Suprapubic skin (tissue), 4 donors: ENCODE results near the gene CALY. TPM values are rescaled to one million over a fixed set of nuclear protein-coding genes. Genes with fewer than 3 reads are reported as not detected.
"Not testable (repeated sequence)": the region's sequence is repeated elsewhere in the genome, so short reads cannot be mapped to it uniquely, and the experiment has no call there.

Source experiments
- DNase-seq, 2 donors: peaks; one replicate each; pipeline ENCODE4 v3.0.0-alpha.2; 2019; ENCODE audit warnings: low spot score in 2 of 2
- H3K27ac ChIP-seq: fragments of 200-600 bp; sonication (generic); one replicate; pipeline ENCODE4 v1.5.1; 2019
- H3K27me3 ChIP-seq: fragments of 200-600 bp; sonication (generic); one replicate; pipeline ENCODE4 v1.5.1; 2019
- H3K36me3 ChIP-seq: fragments of 200-600 bp; sonication (generic); one replicate; pipeline ENCODE4 v1.5.1; 2019
- H3K4me1 ChIP-seq: fragments of 200-600 bp; sonication (generic); one replicate; pipeline ENCODE4 v1.5.1; 2019
- H3K4me3 ChIP-seq: fragments of 200-600 bp; sonication (generic); one replicate; pipeline ENCODE4 v1.5.1; 2019; ENCODE audit warnings: mild to moderate bottlenecking
- H3K9me3 ChIP-seq: fragments of 200-600 bp; sonication (generic); one replicate; pipeline ENCODE4 v1.5.1; 2019
- EP300 ChIP-seq: sonication (generic); formaldehyde crosslinking; IDR thresholded peaks from one replicate; pipeline ENCODE4 v1.6.1; 2017; ENCODE audit warnings: antibody characterized with exemption
- POLR2A ChIP-seq, 2 donors: fragments of 450-650 bp; IDR thresholded peaks; one replicate each; pipeline ENCODE4 v1.6.1; 2017; ENCODE audit warnings: antibody characterized with exemption in 2 of 2, mild to moderate bottlenecking in 2 of 2, moderate library complexity in 2 of 2
- POLR2AphosphoS5 ChIP-seq, 3 donors: sonication (generic); formaldehyde crosslinking; IDR thresholded peaks; one replicate each; pipeline ENCODE4 v1.6.1; 2017; ENCODE audit warnings: antibody characterized with exemption in 3 of 3
- WGBS: methylation state at CpG from one replicate; pipeline ENCODE4 v1.1.5; 2018; 5-methylcytosine and 5-hydroxymethylcytosine counted together
- total RNA-seq, 4 donors: library from RNA; depleted of rRNA; stranded (reverse); fragments of >200 nt; gene quantifications; one replicate each; pipeline ENCODE4 v1.1.0, GENCODE V29; 2016
- TF ChIP-seq, protein P1 (sequence below), 2 donors: fragments of 200-600 bp in 1 of 2; fragments of 450-650 bp in 1 of 2; sonication (generic) in 1 of 2; IDR thresholded peaks; one replicate each; pipeline ENCODE4 v1.5.1; 2016 to 2019; ENCODE audit warnings: antibody characterized with exemption in 2 of 2, mild to moderate bottlenecking in 1 of 2, moderate library complexity in 1 of 2

The CALY gene
- total RNA-seq, 4 donors from 2014 or later: 0.30 TPM; not detected in 3

DNA sequence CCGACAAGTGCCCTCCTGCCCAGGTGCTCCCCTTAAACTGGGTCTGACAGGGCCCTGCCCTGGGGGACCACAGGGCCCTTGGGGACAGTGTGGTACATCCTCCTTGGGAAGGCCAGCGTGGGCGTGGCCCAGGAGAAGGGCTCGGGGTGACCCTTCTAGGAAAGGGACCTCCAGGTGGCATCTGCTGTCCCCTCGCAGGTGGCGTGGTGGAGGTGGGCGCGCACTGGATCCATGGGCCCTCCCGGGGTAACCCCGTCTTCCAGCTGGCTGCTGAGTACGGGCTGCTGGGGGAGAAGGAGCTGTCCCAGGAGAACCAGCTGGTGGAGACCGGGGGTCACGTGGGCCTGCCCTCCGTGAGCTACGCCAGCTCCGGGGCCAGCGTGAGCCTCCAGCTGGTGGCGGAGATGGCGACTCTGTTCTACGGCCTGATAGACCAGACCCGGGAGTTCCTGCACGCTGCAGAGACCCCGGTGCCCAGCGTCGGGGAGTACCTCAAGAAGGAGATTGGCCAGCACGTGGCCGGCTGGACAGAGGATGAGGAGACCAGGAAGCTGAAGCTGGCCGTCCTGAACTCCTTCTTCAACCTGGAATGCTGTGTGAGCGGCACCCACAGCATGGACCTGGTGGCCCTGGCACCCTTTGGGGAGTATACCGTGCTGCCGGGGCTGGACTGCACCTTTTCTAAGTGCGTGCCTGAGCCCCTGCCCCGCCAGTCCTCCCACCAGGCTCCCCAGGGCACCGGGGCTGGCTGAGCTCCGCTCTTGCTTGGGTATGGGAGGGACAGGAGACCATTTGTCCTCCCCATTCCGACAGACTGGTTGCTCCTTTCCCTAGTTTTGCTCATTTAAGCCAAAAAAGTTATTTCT, 43.3 kb upstream of the CALY start:
- H3K4me3 ChIP-seq: peak overlapping the region; percentile 92
- DNase-seq: no peak
- WGBS: 88% methylated on average over 30 of the region's 36 CpGs
- peak overlapping the region; percentile 77 for H3K27ac ChIP-seq
- peaks cover 20% of the 10 kb centered on the region for H3K4me1 ChIP-seq
- no peaks in the 10 kb centered on the region for H3K27me3 ChIP-seq
- TF ChIP-seq EP300: no peak
- TF ChIP-seq, protein P1, sequence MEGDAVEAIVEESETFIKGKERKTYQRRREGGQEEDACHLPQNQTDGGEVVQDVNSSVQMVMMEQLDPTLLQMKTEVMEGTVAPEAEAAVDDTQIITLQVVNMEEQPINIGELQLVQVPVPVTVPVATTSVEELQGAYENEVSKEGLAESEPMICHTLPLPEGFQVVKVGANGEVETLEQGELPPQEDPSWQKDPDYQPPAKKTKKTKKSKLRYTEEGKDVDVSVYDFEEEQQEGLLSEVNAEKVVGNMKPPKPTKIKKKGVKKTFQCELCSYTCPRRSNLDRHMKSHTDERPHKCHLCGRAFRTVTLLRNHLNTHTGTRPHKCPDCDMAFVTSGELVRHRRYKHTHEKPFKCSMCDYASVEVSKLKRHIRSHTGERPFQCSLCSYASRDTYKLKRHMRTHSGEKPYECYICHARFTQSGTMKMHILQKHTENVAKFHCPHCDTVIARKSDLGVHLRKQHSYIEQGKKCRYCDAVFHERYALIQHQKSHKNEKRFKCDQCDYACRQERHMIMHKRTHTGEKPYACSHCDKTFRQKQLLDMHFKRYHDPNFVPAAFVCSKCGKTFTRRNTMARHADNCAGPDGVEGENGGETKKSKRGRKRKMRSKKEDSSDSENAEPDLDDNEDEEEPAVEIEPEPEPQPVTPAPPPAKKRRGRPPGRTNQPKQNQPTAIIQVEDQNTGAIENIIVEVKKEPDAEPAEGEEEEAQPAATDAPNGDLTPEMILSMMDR (IDR thresholded peaks at IDR 0.05): no peak
- TF ChIP-seq POLR2AphosphoS5 (IDR thresholded peaks at IDR 0.05): no peak
- no peak for TF ChIP-seq POLR2A (IDR thresholded peaks at IDR 0.05)
- H3K36me3 ChIP-seq: peaks cover 8% of the 10 kb centered on the region
- H3K9me3 ChIP-seq: no peaks in the 10 kb centered on the region

DNA sequence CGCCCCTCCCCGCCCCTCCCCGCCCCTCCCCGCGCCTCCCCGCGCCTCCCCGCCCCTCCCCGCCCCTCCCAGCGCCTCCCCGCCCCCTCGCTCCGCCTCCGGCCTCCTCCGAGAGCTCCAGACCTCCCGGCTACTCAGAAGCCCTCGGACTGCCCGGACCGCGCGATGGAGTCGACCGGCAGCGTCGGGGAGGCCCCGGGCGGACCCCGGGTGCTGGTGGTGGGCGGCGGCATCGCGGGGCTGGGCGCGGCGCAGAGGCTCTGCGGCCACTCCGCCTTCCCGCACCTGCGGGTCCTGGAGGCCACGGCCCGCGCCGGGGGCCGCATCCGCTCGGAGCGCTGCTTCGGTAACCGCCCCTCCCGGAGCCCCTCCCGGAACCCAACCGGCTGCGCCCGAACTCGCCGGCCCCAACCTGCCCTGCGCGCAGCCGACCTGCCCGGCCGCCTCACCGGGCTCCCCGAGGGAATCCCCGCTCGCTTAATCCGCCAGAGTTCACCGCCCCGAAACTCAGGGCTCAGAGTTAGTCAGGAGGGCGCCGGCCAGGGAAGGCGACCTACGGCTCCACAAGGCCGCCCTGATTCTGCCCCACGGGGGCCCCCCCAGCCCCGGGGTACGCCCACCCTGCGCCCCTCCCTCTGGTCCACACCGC, 42.6 kb upstream of the CALY start, which contains the start of gene PAOX:
Gene PAOX, plus strand, starts transcription at position 111 of the 649 bp plus-strand sequence. Its CDS starts 55 bp downstream, at position 166.
- peak in 1 of 2 donors; percentile 85 for DNase-seq
- no peak for TF ChIP-seq POLR2AphosphoS5 (IDR thresholded peaks at IDR 0.05)

DNA sequence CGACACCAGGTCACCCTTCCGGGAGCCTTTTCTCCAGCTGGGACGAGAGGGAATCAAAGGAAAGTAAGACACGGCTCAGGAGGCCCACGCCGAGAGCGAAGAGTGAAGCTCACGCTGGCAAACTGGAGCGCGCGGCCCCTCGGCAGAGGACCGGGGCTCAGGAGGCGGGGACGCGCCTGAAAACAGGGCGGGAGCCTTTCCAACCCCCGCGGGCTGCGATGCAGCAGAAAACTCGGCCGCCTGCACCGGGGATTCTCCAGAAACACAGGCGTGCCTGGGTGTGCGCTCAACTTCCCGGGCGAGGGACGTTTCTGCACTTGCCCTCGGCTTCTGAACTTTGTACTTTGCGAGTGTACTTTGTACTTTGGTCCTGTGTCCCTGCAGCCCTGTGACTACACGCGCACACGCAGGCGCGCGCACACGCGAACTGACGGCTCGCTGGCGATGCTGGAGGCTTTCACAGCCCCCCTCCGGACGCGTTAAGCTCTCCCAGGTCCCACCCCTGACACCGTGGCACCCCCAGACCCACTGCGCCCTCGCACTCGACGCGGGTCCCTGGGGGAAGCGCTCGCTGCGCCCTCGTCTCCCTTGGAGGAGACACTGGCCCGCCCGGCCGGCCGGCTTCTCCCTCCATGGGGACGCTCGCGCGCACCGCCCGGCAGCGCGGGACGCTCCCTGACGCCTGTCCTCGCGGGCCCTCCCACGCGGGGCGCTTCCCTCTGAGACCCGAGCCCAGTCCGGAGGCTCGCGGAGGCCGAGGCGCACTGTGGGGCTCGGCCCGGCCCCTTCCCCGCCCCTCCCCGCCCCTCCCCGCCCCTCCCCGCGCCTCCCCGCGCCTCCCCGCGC, 41.8 kb upstream of the CALY start:
- no peaks in the 10 kb centered on the region for H3K9me3 ChIP-seq
- DNase-seq: peak in 1 of 2 donors; percentile 83
- H3K4me1 ChIP-seq: peaks cover 26% of the 10 kb centered on the region
- peak overlapping the region; percentile 82 for H3K27ac ChIP-seq
- no peak for TF ChIP-seq POLR2AphosphoS5 (IDR thresholded peaks at IDR 0.05)
- no peak for TF ChIP-seq EP300
- TF ChIP-seq, protein P1 (IDR thresholded peaks at IDR 0.05): no peak
- TF ChIP-seq POLR2A (IDR thresholded peaks at IDR 0.05): no peak
- H3K27me3 ChIP-seq: no peaks in the 10 kb centered on the region
- 0% methylated on average over 28 of the region's 90 CpGs for WGBS
- peak overlapping the region; percentile 92 for H3K4me3 ChIP-seq
- H3K36me3 ChIP-seq: no peaks in the 10 kb centered on the region

More for the DNA sequence above, 42.6 kb upstream of the CALY start, which contains the start of gene PAOX:
- WGBS: no CpG with 5 or more reads among the region's 78 CpGs
- Histone ChIP-seq H3K4me3 (peak within 1 kb of the TSS; percentile 92), H3K9me3 (no peaks in the 10 kb centered on the region), H3K4me1 (peaks cover 20% of the 10 kb centered on the region), H3K27ac (peak within 1 kb of the TSS; percentile 82), H3K27me3 (no peaks in the 10 kb centered on the region), H3K36me3 (peaks cover 8% of the 10 kb centered on the region)

DNA sequence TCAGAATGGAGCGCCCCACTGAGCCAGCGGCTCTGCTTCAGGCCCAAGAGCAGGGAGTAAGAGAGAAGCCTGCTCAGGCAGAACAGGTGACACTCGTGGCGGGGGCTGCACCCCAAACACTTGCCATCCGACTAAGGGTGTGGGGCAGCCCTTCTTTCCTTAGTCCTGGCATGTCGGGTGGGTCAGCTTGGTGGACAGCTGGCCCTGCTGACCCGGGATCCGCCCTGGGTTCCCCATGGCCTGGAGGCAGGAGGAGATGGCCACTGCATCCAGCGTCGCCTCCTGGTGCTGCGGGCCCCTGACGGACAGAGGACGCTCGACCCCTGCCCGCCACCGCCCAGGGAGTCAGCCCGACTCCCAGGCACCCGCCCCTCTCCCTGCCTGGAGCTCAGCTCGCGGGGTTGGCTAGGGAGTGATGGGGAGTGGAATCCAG, 41.1 kb upstream of the CALY start:
- Histone ChIP-seq H3K27ac (peak overlapping the region; percentile 82), H3K9me3 (no peaks in the 10 kb centered on the region), H3K27me3 (no peaks in the 10 kb centered on the region), H3K4me3 (peak overlapping the region; percentile 92), H3K4me1 (peaks cover 26% of the 10 kb centered on the region), H3K36me3 (no peaks in the 10 kb centered on the region)
- 50% methylated on average over 4 of the region's 20 CpGs for WGBS
- DNase-seq: no peak
- TF ChIP-seq, protein P1 (IDR thresholded peaks at IDR 0.05): no peak
- no peak for TF ChIP-seq POLR2A (IDR thresholded peaks at IDR 0.05)
- TF ChIP-seq EP300: no peak
- no peak for TF ChIP-seq POLR2AphosphoS5 (IDR thresholded peaks at IDR 0.05)

DNA sequence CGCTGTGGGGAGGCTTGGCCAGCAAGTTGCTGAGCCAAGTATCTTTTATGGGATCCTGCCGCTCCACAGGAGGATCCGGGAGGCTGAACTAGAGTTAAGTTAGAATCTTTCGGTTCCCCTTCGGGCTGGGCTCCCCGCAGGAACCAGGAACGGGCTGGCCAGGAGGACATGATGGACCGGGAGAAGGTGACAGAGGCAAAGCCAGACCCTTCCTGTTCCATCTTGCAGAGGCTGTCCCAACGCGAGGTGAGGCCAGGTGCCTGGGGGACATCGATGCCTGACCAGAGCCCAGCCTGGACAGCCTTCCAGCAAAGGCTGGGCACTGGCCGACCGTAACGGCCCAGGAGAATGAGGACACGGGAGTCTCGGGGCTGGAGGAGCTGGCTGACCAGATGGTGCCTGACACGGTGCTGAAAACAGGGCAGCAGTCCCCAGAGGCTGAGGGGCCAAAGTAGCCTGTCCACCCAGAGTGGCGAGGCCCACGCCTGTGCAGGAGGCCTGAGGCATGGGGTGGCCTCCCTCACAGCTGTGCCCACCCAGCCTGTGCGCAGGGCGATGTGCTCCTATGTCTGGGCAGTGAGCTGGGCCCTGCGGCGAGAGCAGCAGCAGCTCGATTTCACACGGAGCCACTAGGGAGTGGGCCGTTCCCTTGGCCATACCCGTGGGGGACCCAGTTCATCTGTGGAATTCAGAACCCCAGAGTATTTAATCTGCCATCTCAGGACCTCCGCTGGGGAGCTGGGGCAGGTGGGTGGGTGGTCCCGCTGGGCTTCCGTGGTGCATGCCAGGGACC, 40.5 kb upstream of the CALY start:
- DNase-seq: no peak
- 60% methylated on average over 3 of the region's 30 CpGs for WGBS
- Histone ChIP-seq H3K36me3 (no peaks in the 10 kb centered on the region), H3K27me3 (no peaks in the 10 kb centered on the region), H3K4me3 (no peak overlapping the region), H3K9me3 (no peaks in the 10 kb centered on the region), H3K27ac (no peak overlapping the region), H3K4me1 (peaks cover 32% of the 10 kb centered on the region)
- TF ChIP-seq, protein P1 (IDR thresholded peaks at IDR 0.05): no peak
- TF ChIP-seq POLR2AphosphoS5 (IDR thresholded peaks at IDR 0.05) (no peak), EP300 (no peak), POLR2A (IDR thresholded peaks at IDR 0.05) (no peak)

DNA sequence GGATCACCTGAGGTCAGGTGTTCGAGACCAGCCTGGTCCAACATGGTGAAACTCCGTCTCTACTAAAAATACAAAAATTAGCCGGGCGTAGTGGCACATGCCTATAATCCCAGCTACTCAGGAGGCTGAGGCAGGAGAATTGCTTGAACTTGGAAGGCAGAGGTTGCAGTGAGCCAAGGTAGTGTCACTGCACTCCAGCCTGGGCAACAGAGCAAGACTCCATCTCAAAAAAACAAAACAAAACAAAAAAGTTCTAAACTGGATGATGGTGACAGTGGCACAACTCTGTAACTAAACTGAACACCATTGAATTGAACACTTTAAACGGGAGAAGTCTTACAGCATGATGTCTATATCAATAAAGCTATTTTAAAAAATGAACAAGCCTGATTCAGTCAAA, 39.5 kb upstream of the CALY start:
- 85% methylated on average over 5 of the region's 5 CpGs for WGBS
- not testable (repeated sequence) for H3K36me3 ChIP-seq, H3K27me3 ChIP-seq, H3K27ac ChIP-seq, H3K9me3 ChIP-seq, H3K4me3 ChIP-seq, DNase-seq
- H3K4me1 ChIP-seq: peaks cover 42% of the 10 kb centered on the region
